ENCODE data around the gene TBC1D1.
A peak's percentile ranks its signal among the peaks of the same experiment; 100 is the strongest.

TBC1D1 gene

DNA sequence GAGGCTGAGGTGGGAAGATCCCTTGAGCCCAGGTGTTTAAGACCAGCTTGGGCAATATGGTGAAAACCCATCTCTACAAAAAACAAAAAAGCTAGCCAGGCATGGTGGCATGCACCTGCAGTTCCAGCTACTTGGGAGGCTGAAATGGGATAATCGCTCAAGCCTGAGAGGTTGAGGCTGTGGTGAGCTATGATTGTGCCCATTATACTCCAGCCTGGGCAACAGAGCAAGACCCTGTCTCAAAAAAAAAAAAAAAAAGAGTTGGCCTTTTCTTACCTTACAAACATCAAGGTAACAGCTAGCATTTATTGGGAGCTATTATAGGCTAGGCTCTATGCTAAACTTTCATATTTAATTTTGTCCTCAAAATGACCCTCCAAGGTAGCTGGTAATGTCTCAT, 112.7 kb downstream of the TBC1D1 start:
- no peak overlapping the region for H3K27ac ChIP-seq
- TF ChIP-seq, protein P1, sequence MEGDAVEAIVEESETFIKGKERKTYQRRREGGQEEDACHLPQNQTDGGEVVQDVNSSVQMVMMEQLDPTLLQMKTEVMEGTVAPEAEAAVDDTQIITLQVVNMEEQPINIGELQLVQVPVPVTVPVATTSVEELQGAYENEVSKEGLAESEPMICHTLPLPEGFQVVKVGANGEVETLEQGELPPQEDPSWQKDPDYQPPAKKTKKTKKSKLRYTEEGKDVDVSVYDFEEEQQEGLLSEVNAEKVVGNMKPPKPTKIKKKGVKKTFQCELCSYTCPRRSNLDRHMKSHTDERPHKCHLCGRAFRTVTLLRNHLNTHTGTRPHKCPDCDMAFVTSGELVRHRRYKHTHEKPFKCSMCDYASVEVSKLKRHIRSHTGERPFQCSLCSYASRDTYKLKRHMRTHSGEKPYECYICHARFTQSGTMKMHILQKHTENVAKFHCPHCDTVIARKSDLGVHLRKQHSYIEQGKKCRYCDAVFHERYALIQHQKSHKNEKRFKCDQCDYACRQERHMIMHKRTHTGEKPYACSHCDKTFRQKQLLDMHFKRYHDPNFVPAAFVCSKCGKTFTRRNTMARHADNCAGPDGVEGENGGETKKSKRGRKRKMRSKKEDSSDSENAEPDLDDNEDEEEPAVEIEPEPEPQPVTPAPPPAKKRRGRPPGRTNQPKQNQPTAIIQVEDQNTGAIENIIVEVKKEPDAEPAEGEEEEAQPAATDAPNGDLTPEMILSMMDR (conservative IDR thresholded peaks at IDR 0.05): no peak
- TF ChIP-seq ZFX (IDR thresholded peaks at IDR 0.05): no peak

GRCh38 chr4:38004062-38004461, 113.2 kb downstream of the TBC1D1 start:
- H3K27ac ChIP-seq: no peak overlapping the region
- TF ChIP-seq, protein P1 (conservative IDR thresholded peaks at IDR 0.05): no peak

DNA sequence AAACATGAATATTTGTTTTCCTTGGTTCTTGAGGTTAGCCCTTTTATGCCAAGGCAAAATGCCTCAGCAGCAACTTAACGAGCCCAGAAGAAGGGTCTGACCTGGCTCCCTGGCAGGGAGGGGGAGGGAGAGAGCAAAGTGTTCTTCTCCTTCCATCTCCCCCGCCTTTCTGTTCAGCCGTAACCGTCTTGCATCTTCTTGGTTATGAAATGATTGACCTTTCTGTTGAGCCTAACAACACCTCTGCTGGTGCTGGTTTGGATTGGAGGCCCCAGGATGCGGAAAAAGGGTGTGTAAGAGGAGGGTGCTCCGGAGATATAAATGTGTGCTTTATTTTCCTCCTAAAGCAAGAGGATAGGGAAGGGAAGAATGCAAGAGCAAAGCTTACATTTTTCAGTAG, 114.0 kb downstream of the TBC1D1 start:
- TF ChIP-seq, protein P1 (conservative IDR thresholded peaks at IDR 0.05): no peak
- no peak for TF ChIP-seq ZFX (IDR thresholded peaks at IDR 0.05)
- H3K27ac ChIP-seq: no peak overlapping the region

DNA sequence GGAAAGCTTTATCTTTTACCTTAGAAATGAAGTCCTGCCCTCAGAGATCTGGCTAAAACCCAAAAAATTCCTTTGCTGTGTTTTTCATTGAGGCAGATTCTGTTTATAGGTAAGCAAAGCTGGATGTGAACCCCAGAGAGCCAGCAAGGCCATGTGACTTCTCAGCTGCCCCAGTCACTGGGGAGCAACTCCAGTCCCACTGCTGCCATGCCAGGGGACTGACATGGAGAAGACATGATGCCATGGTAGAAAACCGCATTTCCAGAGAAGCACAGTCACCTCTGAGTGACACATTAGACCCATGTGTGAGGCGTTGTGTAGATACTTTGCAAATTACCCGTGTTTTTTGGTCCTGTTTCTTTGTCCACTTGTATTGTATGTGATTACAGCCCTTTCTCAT, 114.8 kb downstream of the TBC1D1 start:
- peak overlapping the region; percentile 20; the same call in 1 of the 2 replicates for H3K27ac ChIP-seq
- TF ChIP-seq, protein P1 (conservative IDR thresholded peaks at IDR 0.05): no peak
- TF ChIP-seq ZFX (IDR thresholded peaks at IDR 0.05): no peak

GRCh38 chr4:38007645-38008044, 116.8 kb downstream of the TBC1D1 start:
- H3K27ac ChIP-seq: peak overlapping the region; percentile 46
- no peak for TF ChIP-seq ZFX (IDR thresholded peaks at IDR 0.05)
- TF ChIP-seq, protein P1 (conservative IDR thresholded peaks at IDR 0.05): no peak

DNA sequence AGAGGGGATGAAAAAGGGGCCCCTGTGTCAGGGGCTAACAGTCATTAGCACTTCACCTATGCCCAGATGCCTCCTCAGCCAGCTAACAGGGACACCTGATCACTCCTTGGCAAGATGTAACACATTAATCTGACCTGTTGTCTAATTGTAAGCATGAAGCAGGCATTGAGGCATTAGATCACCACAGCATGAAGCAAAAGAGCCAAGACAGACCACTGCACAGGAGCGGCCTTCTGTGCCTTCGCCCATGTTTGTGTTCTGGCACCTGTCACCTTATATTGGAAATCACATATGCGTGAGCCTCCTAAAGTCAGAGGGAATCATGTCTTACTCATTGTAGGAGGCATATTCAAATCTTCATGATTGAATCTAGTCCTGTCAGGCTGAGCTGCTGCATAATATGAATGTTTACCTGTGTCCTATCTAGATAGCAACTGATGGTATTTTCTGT, 117.7 kb downstream of the TBC1D1 start:
- peak overlapping the region; percentile 55 for H3K27ac ChIP-seq
- TF ChIP-seq, protein P1 (conservative IDR thresholded peaks at IDR 0.05): no peak
- TF ChIP-seq ZFX (IDR thresholded peaks at IDR 0.05): no peak

- TF ChIP-seq, protein P1 (conservative IDR thresholded peaks at IDR 0.05): no peak
- no peak for TF ChIP-seq ZFX (IDR thresholded peaks at IDR 0.05)
- H3K27ac ChIP-seq: no peak overlapping the region
These were observed 118.5 kb downstream of the TBC1D1 start for GRCh38 chr4:38009421-38009820.
